Activated naive CD4-positive, alpha-beta T cell treated with anti-CD3 and anti-CD28 coated beads, Interleukin-2, amount 50 U/mL, for 24 hours (primary cell): ENCODE measurements around the gene LZIC.

Experiments
- H3K27ac Mint-ChIP-seq: one replicate; pipeline ENCODE4 v1.8.0; 2021; ENCODE audit warnings: mild to moderate bottlenecking, mixed read lengths
- H3K27me3 Mint-ChIP-seq: one replicate; pipeline ENCODE4 v1.8.0; 2021; ENCODE audit warnings: mixed read lengths
- H3K36me3 Mint-ChIP-seq: one replicate; pipeline ENCODE4 v1.8.0; 2021; ENCODE audit warnings: mixed read lengths
- H3K4me1 Mint-ChIP-seq: one replicate; pipeline ENCODE4 v1.8.0; 2021; ENCODE audit warnings: mixed read lengths
- H3K4me3 Mint-ChIP-seq: one replicate; pipeline ENCODE4 v1.8.0; 2021; ENCODE audit warnings: mild to moderate bottlenecking, mixed read lengths
- H3K9me3 Mint-ChIP-seq: one replicate; pipeline ENCODE4 v1.8.0; 2021; ENCODE audit warnings: mixed read lengths

Gene LZIC

GRCh38 chr1:9942939-9943788 lies at the start of gene LZIC, which contains the start of gene NMNAT1:
TSS of gene LZIC (minus strand) at chr1:9943391. CDS start at chr1:9936619, 6,772 bp downstream.
TSS of gene NMNAT1 (plus strand) at chr1:9943475. CDS start at chr1:9972074, 28,599 bp downstream.
- H3K4me3 Mint-ChIP-seq: peak within 1 kb of the TSS; percentile 97
- H3K27me3 Mint-ChIP-seq: no peaks in the 10 kb centered on the region
- H3K27ac Mint-ChIP-seq: peak within 1 kb of the TSS; percentile 98
- H3K4me1 Mint-ChIP-seq: peaks cover 32% of the 10 kb centered on the region
- H3K9me3 Mint-ChIP-seq: no peaks in the 10 kb centered on the region
- H3K36me3 Mint-ChIP-seq: peaks cover 6% of the 10 kb centered on the region

- Mint-ChIP-seq H3K27ac (no peak overlapping the region), H3K36me3 (no peaks in the 10 kb centered on the region), H3K27me3 (peaks cover 12% of the 10 kb centered on the region), H3K4me3 (no peak overlapping the region), H3K4me1 (peaks cover 6% of the 10 kb centered on the region), H3K9me3 (no peaks in the 10 kb centered on the region)
Observed at GRCh38 chr1:9992910-9993309, 49.7 kb upstream of the LZIC start.

- Mint-ChIP-seq H3K27me3 (peaks cover 6% of the 10 kb centered on the region), H3K4me1 (no peaks in the 10 kb centered on the region), H3K36me3 (no peaks in the 10 kb centered on the region), H3K27ac (no peak overlapping the region), H3K9me3 (no peaks in the 10 kb centered on the region), H3K4me3 (no peak overlapping the region)
Observed at GRCh38 chr1:9990944-9991343, 47.8 kb upstream of the LZIC start.

- H3K27ac Mint-ChIP-seq: no peak overlapping the region
- H3K4me1 Mint-ChIP-seq: no peaks in the 10 kb centered on the region
- H3K4me3 Mint-ChIP-seq: no peak overlapping the region
- no peaks in the 10 kb centered on the region for H3K36me3 Mint-ChIP-seq
- H3K9me3 Mint-ChIP-seq: no peaks in the 10 kb centered on the region
- H3K27me3 Mint-ChIP-seq: peaks cover 6% of the 10 kb centered on the region
Observed at GRCh38 chr1:9989773-9990172, 46.6 kb upstream of the LZIC start.

- no peaks in the 10 kb centered on the region for H3K27me3 Mint-ChIP-seq
- H3K4me3 Mint-ChIP-seq: no peak overlapping the region
- H3K36me3 Mint-ChIP-seq: peaks cover 1% of the 10 kb centered on the region
- no peaks in the 10 kb centered on the region for H3K4me1 Mint-ChIP-seq
- no peak overlapping the region for H3K27ac Mint-ChIP-seq
- no peaks in the 10 kb centered on the region for H3K9me3 Mint-ChIP-seq
Observed at GRCh38 chr1:9985001-9985400, 41.8 kb upstream of the LZIC start.

DNA sequence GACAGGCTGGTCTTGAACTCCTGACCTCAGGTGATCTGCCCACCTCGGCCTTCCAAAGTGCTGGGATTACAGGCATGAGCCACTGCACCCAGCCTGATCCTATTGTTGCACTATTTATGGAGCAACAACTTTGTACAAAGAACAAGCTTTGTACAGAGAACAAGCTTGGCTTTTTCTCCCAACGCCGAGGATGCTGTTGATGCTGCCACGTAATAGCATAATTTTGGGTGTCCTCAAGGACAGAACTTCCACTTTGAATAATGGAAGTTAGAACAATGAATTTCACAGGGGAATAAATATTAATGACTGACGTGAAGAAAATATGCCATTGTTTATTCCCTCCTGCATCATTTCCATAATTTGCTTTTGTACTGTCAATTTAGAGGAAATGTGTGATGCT lies 41.1 kb upstream of the LZIC start:
- Mint-ChIP-seq H3K36me3 (peaks cover 1% of the 10 kb centered on the region), H3K27ac (no peak overlapping the region), H3K9me3 (no peaks in the 10 kb centered on the region)

DNA sequence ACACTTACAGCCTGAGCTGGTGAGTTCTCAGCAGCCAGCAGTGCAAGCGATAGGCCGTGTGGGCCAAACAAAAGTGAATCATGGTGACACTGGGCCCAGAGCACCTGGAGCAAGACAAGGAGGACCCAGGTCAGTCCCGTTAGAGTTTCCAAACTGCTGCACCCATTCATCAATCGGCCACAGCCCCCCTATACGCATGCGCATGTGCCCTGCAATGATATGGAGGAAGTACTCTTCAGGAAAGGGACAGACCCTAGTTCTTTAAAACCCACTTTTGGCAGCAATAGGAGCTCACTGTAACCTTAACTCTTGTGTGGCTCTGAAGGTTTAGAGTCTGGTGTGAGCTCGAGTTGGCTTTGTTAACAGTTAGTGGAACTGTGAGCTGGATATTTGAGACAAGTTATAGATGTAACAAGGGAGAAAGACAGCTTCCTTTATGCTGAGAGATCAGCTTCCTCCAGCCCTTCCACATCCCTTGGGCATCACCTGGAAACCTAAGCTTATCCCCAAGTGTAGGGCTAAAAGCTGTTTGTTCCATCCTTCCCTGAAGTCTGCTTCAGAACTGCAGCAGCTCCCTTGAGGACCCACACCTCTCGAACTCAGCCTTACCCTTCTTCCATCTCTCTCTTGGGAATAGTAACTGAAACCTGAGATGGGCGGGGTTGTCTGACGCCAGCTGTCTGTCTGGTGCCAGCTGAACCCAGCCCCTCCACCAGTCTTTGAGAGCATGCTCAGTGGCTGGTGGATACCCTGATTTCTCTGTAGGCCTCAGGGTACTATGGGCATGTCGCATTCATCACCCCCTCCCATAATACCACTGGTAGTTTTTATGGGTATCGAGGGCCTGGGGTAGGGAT lies 17.7 kb upstream of the LZIC start:
- H3K36me3 Mint-ChIP-seq: no peaks in the 10 kb centered on the region
- no peaks in the 10 kb centered on the region for H3K27me3 Mint-ChIP-seq
- no peak overlapping the region for H3K27ac Mint-ChIP-seq
- H3K4me1 Mint-ChIP-seq: no peaks in the 10 kb centered on the region
- H3K9me3 Mint-ChIP-seq: no peaks in the 10 kb centered on the region
- no peak overlapping the region for H3K4me3 Mint-ChIP-seq

More for the DNA sequence above, 41.1 kb upstream of the LZIC start:
- Mint-ChIP-seq H3K4me3 (no peak overlapping the region), H3K27me3 (no peaks in the 10 kb centered on the region), H3K4me1 (no peaks in the 10 kb centered on the region)

DNA sequence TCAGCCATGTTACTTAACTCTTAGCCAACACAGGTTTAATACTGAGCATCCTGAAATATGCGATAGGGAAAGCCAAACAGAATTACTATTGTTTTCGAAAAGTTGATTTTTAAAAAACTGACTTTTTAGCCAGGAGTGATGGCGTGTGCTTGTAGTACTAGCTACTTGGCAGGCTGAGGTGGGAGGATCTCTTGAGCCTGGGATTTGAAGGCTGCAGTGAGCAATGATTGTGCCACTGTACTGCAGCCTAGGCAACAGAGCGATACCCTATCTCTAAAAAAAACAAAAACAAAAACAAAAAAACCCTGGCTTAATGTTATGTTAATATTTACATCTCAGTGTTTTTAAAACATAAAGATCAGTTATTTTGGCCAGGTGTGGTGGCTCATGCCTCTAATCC lies 16.8 kb upstream of the LZIC start:
- no peaks in the 10 kb centered on the region for H3K36me3 Mint-ChIP-seq
- no peaks in the 10 kb centered on the region for H3K27me3 Mint-ChIP-seq
- no peak overlapping the region for H3K27ac Mint-ChIP-seq
- H3K9me3 Mint-ChIP-seq: no peaks in the 10 kb centered on the region
- no peak overlapping the region for H3K4me3 Mint-ChIP-seq
- H3K4me1 Mint-ChIP-seq: peaks cover 4% of the 10 kb centered on the region

GRCh38 chr1:9957726-9958125 lies 14.5 kb upstream of the LZIC start:
- Mint-ChIP-seq H3K27me3 (no peaks in the 10 kb centered on the region), H3K4me3 (no peak overlapping the region), H3K36me3 (no peaks in the 10 kb centered on the region), H3K4me1 (peaks cover 4% of the 10 kb centered on the region), H3K9me3 (no peaks in the 10 kb centered on the region), H3K27ac (no peak overlapping the region)

GRCh38 chr1:9946315-9946714 lies 3.1 kb upstream of the LZIC start:
- H3K27ac Mint-ChIP-seq: peak overlapping the region; percentile 33
- peaks cover 32% of the 10 kb centered on the region for H3K4me1 Mint-ChIP-seq
- H3K9me3 Mint-ChIP-seq: no peaks in the 10 kb centered on the region
- H3K27me3 Mint-ChIP-seq: no peaks in the 10 kb centered on the region
- H3K36me3 Mint-ChIP-seq: peaks cover 4% of the 10 kb centered on the region
- H3K4me3 Mint-ChIP-seq: no peak overlapping the region

- peaks cover 5% of the 10 kb centered on the region for H3K36me3 Mint-ChIP-seq
- H3K9me3 Mint-ChIP-seq: no peaks in the 10 kb centered on the region
- peak overlapping the region; percentile 97 for H3K4me3 Mint-ChIP-seq
- peak overlapping the region; percentile 41 for H3K27ac Mint-ChIP-seq
- no peaks in the 10 kb centered on the region for H3K27me3 Mint-ChIP-seq
- H3K4me1 Mint-ChIP-seq: peaks cover 34% of the 10 kb centered on the region
Observed at GRCh38 chr1:9942399-9942938, 722 bp downstream of the LZIC start.

- Mint-ChIP-seq H3K4me1 (no peaks in the 10 kb centered on the region), H3K9me3 (no peaks in the 10 kb centered on the region), H3K4me3 (no peak overlapping the region), H3K27me3 (no peaks in the 10 kb centered on the region), H3K27ac (no peak overlapping the region), H3K36me3 (peaks cover 1% of the 10 kb centered on the region)
Observed at GRCh38 chr1:9929431-9930385, 13.5 kb downstream of the LZIC start.

GRCh38 chr1:9927259-9927658 lies 15.9 kb downstream of the LZIC start:
- no peaks in the 10 kb centered on the region for H3K27me3 Mint-ChIP-seq
- no peak overlapping the region for H3K27ac Mint-ChIP-seq
- H3K4me3 Mint-ChIP-seq: no peak overlapping the region
- no peaks in the 10 kb centered on the region for H3K4me1 Mint-ChIP-seq
- H3K36me3 Mint-ChIP-seq: no peaks in the 10 kb centered on the region
- no peaks in the 10 kb centered on the region for H3K9me3 Mint-ChIP-seq

- Mint-ChIP-seq H3K4me3 (no peak overlapping the region), H3K27ac (no peak overlapping the region), H3K27me3 (no peaks in the 10 kb centered on the region), H3K9me3 (no peaks in the 10 kb centered on the region), H3K36me3 (no peaks in the 10 kb centered on the region), H3K4me1 (no peaks in the 10 kb centered on the region)
Observed at GRCh38 chr1:9922342-9922741, 20.8 kb downstream of the LZIC start.

DNA sequence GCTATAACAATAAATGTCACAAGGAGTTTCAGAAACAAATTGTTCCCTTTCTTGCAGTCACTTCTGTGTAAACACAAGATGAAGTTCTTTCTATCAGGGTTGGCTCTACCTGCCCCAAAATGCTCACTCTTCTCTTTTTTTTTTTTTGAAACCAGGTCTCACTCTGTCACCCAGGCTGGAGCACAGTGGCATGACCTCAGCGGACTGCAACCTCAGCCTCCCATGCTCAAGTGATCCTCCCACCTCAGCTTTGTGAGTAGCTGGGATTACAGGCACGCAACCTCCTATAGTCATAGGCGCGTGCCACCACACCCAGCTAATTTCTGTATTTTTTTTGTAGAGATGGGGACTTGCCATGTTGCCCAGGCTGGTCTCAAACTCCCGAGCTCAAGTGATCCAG lies 22.6 kb downstream of the LZIC start:
- H3K9me3 Mint-ChIP-seq: no peaks in the 10 kb centered on the region
- H3K27me3 Mint-ChIP-seq: no peaks in the 10 kb centered on the region
- no peaks in the 10 kb centered on the region for H3K36me3 Mint-ChIP-seq
- H3K4me1 Mint-ChIP-seq: no peaks in the 10 kb centered on the region
- H3K27ac Mint-ChIP-seq: no peak overlapping the region
- no peak overlapping the region for H3K4me3 Mint-ChIP-seq
